ENCODE results near the gene WDR86.

WDR86 gene

GRCh38 chr7:151390598-151391357, 19.1 kb downstream of the WDR86 start:
- H3K9me3 ChIP-seq (ENCODE audit: low read length): no peaks in the 10 kb centered on the region
- no peaks in the 10 kb centered on the region for H3K27me3 ChIP-seq (ENCODE audit: control insufficient read depth in 1 of 2, insufficient read depth in 2 of 2, low read length in 2 of 2)
- no peaks in the 10 kb centered on the region for H3K4me1 ChIP-seq (ENCODE audit: insufficient read depth, low read length)
- H3K9ac ChIP-seq (ENCODE audit: low read length): no peak overlapping the region
- no peaks in the 10 kb centered on the region for H3K36me3 ChIP-seq (ENCODE audit: insufficient read depth, low read length)
- no peak overlapping the region for H3K4me3 ChIP-seq (ENCODE audit: low read depth in 1 of 2, low read length in 2 of 2)
- no peak overlapping the region for H3K27ac ChIP-seq (ENCODE audit: low read depth, low read length)

- Histone ChIP-seq H3K27me3 (ENCODE audit: control insufficient read depth in 1 of 2, insufficient read depth in 2 of 2, low read length in 2 of 2) (no peaks in the 10 kb centered on the region), H3K36me3 (ENCODE audit: insufficient read depth, low read length) (no peaks in the 10 kb centered on the region)
Measured at GRCh38 chr7:151389768-151390597, 19.9 kb downstream of the WDR86 start.

DNA sequence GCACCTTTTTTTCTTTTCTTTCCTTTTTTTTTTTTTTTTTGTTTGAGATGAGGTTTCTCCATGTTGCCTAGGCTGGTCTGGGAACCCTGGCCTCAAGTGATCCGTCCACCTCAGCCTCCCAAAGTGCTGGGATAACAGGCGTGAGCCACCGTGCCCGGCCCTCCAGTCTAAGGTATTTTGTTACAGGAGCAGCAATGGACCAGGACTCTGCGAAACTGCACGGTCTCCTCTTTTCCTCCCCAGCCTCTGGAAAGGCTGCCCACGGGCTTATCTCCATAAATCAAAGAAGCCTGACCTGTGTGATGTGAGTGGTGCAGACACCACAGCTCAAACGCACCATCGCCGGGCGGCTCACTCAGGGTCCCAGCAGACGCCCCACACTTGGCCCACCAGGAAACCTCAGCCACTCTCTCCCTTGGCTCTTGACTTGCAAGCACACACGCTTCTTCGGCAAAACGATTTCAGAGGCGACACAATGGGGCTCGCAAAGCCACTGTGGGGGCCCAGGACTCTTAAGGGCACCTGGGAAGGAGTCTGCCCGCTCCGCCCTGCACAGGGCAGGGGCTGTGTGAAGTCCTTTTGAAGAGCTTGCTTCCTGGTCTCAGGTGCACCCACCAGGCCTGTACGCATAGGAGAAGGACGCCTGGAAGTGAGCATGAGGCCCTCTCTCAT, 20.6 kb downstream of the WDR86 start:
- Histone ChIP-seq H3K9ac (ENCODE audit: low read length) (no peak overlapping the region), H3K9me3 (ENCODE audit: low read length) (no peaks in the 10 kb centered on the region), H3K36me3 (ENCODE audit: insufficient read depth, low read length) (no peaks in the 10 kb centered on the region), H3K27me3 (ENCODE audit: control insufficient read depth in 1 of 2, insufficient read depth in 2 of 2, low read length in 2 of 2) (no peaks in the 10 kb centered on the region), H3K27ac (ENCODE audit: low read depth, low read length) (no peak overlapping the region), H3K4me1 (ENCODE audit: insufficient read depth, low read length) (no peaks in the 10 kb centered on the region), H3K4me3 (ENCODE audit: low read depth in 1 of 2, low read length in 2 of 2) (no peak overlapping the region)

More at GRCh38 chr7:151389768-151390597, 19.9 kb downstream of the WDR86 start:
- Histone ChIP-seq H3K4me1 (ENCODE audit: insufficient read depth, low read length) (no peaks in the 10 kb centered on the region), H3K4me3 (ENCODE audit: low read depth in 1 of 2, low read length in 2 of 2) (no peak overlapping the region), H3K9me3 (ENCODE audit: low read length) (no peaks in the 10 kb centered on the region), H3K27ac (ENCODE audit: low read depth, low read length) (no peak overlapping the region), H3K9ac (ENCODE audit: low read length) (no peak overlapping the region)

- H3K4me3 ChIP-seq (ENCODE audit: low read depth in 1 of 2, low read length in 2 of 2): no peak overlapping the region
- no peak overlapping the region for H3K9ac ChIP-seq (ENCODE audit: low read length)
- no peaks in the 10 kb centered on the region for H3K36me3 ChIP-seq (ENCODE audit: insufficient read depth, low read length)
- no peaks in the 10 kb centered on the region for H3K27me3 ChIP-seq (ENCODE audit: control insufficient read depth in 1 of 2, insufficient read depth in 2 of 2, low read length in 2 of 2)
- no peaks in the 10 kb centered on the region for H3K4me1 ChIP-seq (ENCODE audit: insufficient read depth, low read length)
- no peaks in the 10 kb centered on the region for H3K9me3 ChIP-seq (ENCODE audit: low read length)
- H3K27ac ChIP-seq (ENCODE audit: low read depth, low read length): no peak overlapping the region
Measured at GRCh38 chr7:151388430-151388829, 21.4 kb downstream of the WDR86 start.

- peaks cover 0 to 4% of the 10 kb centered on the region in 2 donors for H3K27me3 ChIP-seq (ENCODE audit: control insufficient read depth in 1 of 2, insufficient read depth in 2 of 2, low read length in 2 of 2)
- H3K4me3 ChIP-seq (ENCODE audit: low read depth in 1 of 2, low read length in 2 of 2): no peak overlapping the region
- no peak overlapping the region for H3K9ac ChIP-seq (ENCODE audit: low read length)
- H3K27ac ChIP-seq (ENCODE audit: low read depth, low read length): no peak overlapping the region
- H3K36me3 ChIP-seq (ENCODE audit: insufficient read depth, low read length): no peaks in the 10 kb centered on the region
- H3K4me1 ChIP-seq (ENCODE audit: insufficient read depth, low read length): no peaks in the 10 kb centered on the region
- no peaks in the 10 kb centered on the region for H3K9me3 ChIP-seq (ENCODE audit: low read length)
Measured at GRCh38 chr7:151388007-151388297, 21.9 kb downstream of the WDR86 start.

- Histone ChIP-seq H3K9me3 (ENCODE audit: low read length) (no peaks in the 10 kb centered on the region), H3K36me3 (ENCODE audit: insufficient read depth, low read length) (no peaks in the 10 kb centered on the region), H3K27me3 (ENCODE audit: control insufficient read depth in 1 of 2, insufficient read depth in 2 of 2, low read length in 2 of 2) (peaks cover 1 to 10% of the 10 kb centered on the region in 2 donors), H3K4me1 (ENCODE audit: insufficient read depth, low read length) (no peaks in the 10 kb centered on the region), H3K4me3 (ENCODE audit: low read depth in 1 of 2, low read length in 2 of 2) (no peak overlapping the region), H3K27ac (ENCODE audit: low read depth, low read length) (no peak overlapping the region), H3K9ac (ENCODE audit: low read length) (no peak overlapping the region)
Measured at GRCh38 chr7:151387161-151388006, 22.5 kb downstream of the WDR86 start.

- H3K27ac ChIP-seq (ENCODE audit: low read depth, low read length): no peak overlapping the region
- H3K4me1 ChIP-seq (ENCODE audit: insufficient read depth, low read length): peaks cover 5% of the 10 kb centered on the region
- no peak overlapping the region for H3K9ac ChIP-seq (ENCODE audit: low read length)
- H3K27me3 ChIP-seq (ENCODE audit: control insufficient read depth in 1 of 2, insufficient read depth in 2 of 2, low read length in 2 of 2): peaks cover 7 to 18% of the 10 kb centered on the region in 2 donors
- H3K4me3 ChIP-seq (ENCODE audit: low read depth in 1 of 2, low read length in 2 of 2): no peak overlapping the region
- no peaks in the 10 kb centered on the region for H3K9me3 ChIP-seq (ENCODE audit: low read length)
- no peaks in the 10 kb centered on the region for H3K36me3 ChIP-seq (ENCODE audit: insufficient read depth, low read length)
Measured at GRCh38 chr7:151386301-151387160, 23.3 kb downstream of the WDR86 start.

DNA sequence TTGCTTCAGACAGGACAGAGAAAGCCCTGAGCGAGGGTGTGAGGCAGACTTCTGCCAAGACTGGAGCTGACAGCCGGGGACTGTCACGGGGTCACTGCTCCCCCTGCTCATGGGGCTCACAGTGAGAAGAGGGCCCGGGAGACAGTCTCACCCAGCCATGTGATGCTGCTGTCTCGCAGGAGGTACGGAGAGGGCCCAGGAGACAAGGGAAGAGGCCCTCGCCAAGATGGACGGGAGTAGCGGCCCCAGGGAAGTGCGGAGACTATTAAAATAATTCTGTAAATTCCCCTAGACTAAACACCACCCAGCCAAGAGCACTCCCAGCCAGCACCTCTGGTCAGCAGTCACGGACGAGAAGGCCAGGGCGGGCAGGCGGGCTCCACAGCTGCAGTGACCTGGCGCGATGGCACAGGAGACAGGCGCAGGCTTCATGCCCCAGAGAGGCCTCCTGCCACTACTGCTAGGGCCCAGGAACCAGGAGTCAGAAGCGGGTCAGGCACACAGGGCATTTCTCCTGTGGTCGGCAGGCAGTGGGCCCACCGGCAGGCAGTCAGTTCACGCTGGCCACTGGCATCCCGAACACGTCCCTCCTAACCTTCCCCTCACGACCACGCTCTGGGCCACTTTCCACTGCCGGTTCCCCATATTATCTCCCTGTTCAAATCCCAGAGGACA, 24.1 kb downstream of the WDR86 start:
- peaks cover 7 to 22% of the 10 kb centered on the region in 2 donors for H3K27me3 ChIP-seq (ENCODE audit: control insufficient read depth in 1 of 2, insufficient read depth in 2 of 2, low read length in 2 of 2)
- H3K36me3 ChIP-seq (ENCODE audit: insufficient read depth, low read length): no peaks in the 10 kb centered on the region
- no peak overlapping the region for H3K27ac ChIP-seq (ENCODE audit: low read depth, low read length)
- H3K9ac ChIP-seq (ENCODE audit: low read length): no peak overlapping the region
- peaks cover 5% of the 10 kb centered on the region for H3K4me1 ChIP-seq (ENCODE audit: insufficient read depth, low read length)
- no peaks in the 10 kb centered on the region for H3K9me3 ChIP-seq (ENCODE audit: low read length)
- H3K4me3 ChIP-seq (ENCODE audit: low read depth in 1 of 2, low read length in 2 of 2): no peak overlapping the region

GRCh38 chr7:151384776-151385625, 24.8 kb downstream of the WDR86 start:
- Histone ChIP-seq H3K27me3 (ENCODE audit: control insufficient read depth in 1 of 2, insufficient read depth in 2 of 2, low read length in 2 of 2) (peaks cover 7 to 22% of the 10 kb centered on the region in 2 donors), H3K36me3 (ENCODE audit: insufficient read depth, low read length) (no peaks in the 10 kb centered on the region), H3K9ac (ENCODE audit: low read length) (no peak overlapping the region), H3K4me1 (ENCODE audit: insufficient read depth, low read length) (peaks cover 5% of the 10 kb centered on the region), H3K27ac (ENCODE audit: low read depth, low read length) (no peak overlapping the region), H3K9me3 (ENCODE audit: low read length) (no peaks in the 10 kb centered on the region), H3K4me3 (ENCODE audit: low read depth in 1 of 2, low read length in 2 of 2) (no peak overlapping the region)
